Hepatocyte (in vitro differentiated cells): ENCODE data around the gene SLC9A3.

ENCODE experiments used
- EZH2 ChIP-seq: fragments of 200-600 bp; sonication (generic); IDR thresholded peaks from 2 replicates; pipeline ENCODE4 v1.6.1; 2016; ENCODE audit warnings: antibody characterized with exemption, mild to moderate bottlenecking, borderline replicate concordance
- EZH2phosphoT487 ChIP-seq: fragments of 200-600 bp; sonication (generic); IDR thresholded peaks from one replicate; pipeline ENCODE4 v1.6.1; 2018; ENCODE audit warnings: antibody characterized with exemption, mild to moderate bottlenecking, low read depth, moderate library complexity; ENCODE audit not compliant: unreplicated experiment, severe bottlenecking
- TF ChIP-seq, protein P1 (sequence below): fragments of 200-600 bp; sonication (generic); IDR thresholded peaks from 2 replicates; pipeline ENCODE4 v1.5.1; 2016; ENCODE audit warnings: antibody characterized with exemption, mild to moderate bottlenecking; ENCODE audit not compliant: poor library complexity

DNA sequence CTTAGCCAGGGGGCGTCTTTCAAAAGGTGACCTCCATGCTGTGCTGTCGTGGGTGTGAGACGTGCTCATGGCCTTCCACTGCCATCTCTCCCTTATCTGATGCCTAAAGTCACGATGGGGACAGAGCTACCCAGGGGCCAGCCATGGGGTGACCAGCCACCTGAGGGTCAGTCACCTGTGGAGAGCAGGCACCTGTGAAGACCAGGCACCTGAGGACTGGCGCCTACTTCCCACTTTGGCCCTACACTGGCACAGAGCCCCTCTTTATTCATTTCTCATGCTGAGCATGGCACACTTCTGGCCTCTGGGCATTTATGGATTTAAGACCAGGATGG lies 87.6 kb downstream of the SLC9A3 start:
- TF ChIP-seq, protein P1, sequence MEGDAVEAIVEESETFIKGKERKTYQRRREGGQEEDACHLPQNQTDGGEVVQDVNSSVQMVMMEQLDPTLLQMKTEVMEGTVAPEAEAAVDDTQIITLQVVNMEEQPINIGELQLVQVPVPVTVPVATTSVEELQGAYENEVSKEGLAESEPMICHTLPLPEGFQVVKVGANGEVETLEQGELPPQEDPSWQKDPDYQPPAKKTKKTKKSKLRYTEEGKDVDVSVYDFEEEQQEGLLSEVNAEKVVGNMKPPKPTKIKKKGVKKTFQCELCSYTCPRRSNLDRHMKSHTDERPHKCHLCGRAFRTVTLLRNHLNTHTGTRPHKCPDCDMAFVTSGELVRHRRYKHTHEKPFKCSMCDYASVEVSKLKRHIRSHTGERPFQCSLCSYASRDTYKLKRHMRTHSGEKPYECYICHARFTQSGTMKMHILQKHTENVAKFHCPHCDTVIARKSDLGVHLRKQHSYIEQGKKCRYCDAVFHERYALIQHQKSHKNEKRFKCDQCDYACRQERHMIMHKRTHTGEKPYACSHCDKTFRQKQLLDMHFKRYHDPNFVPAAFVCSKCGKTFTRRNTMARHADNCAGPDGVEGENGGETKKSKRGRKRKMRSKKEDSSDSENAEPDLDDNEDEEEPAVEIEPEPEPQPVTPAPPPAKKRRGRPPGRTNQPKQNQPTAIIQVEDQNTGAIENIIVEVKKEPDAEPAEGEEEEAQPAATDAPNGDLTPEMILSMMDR, result no peak
- TF ChIP-seq EZH2, result no peak
- no peak for TF ChIP-seq EZH2phosphoT487
